Neutrophil (primary cell): ENCODE data around the gene TREX2.

Experiments
- H3K27ac ChIP-seq: fragments of 200-600 bp; sonication (generic); 2 replicates; pipeline ENCODE4 v1.5.1; 2016; ENCODE audit warnings: mild to moderate bottlenecking, moderate library complexity
- H3K27me3 ChIP-seq: fragments of 200-600 bp; sonication (generic); 2 replicates; pipeline ENCODE4 v1.6.0; 2016; ENCODE audit warnings: mild to moderate bottlenecking
- H3K36me3 ChIP-seq: fragments of 200-600 bp; sonication (generic); 2 replicates; pipeline ENCODE4 v1.5.1; 2017
- H3K4me1 ChIP-seq, 2 experiments: fragments of 200-600 bp in 1 of 2; sonication (generic) in 1 of 2; 1 replicate in 1 of 2; 2 replicates in 1 of 2; pipeline versions ENCODE4 v1.5.1 to v1.6.1; 2013 to 2016; ENCODE audit warnings: low read depth in 1 of 2, low read length in 1 of 2, mild to moderate bottlenecking in 1 of 2, moderate library complexity in 1 of 2; ENCODE audit not compliant: control insufficient read depth in 1 of 2, insufficient read depth in 1 of 2
- H3K4me3 ChIP-seq, 2 experiments: fragments of 200-600 bp in 1 of 2; sonication (generic) in 1 of 2; 1 replicate in 1 of 2; 2 replicates in 1 of 2; pipeline ENCODE4 v1.5.1; 2013 to 2016; ENCODE audit warnings: low read depth in 1 of 2, low read length in 1 of 2, mild to moderate bottlenecking in 1 of 2, moderate library complexity in 1 of 2
- H3K9me3 ChIP-seq: fragments of 200-600 bp; sonication (generic); 2 replicates; pipeline ENCODE4 v1.5.1; 2016
- CTCF ChIP-seq: fragments of 200-600 bp; sonication (generic); IDR thresholded peaks from 2 replicates; pipeline ENCODE4 v1.5.1; 2016; ENCODE audit warnings: antibody characterized with exemption

The TREX2 gene

GRCh38 chrX:153447581-153447960, 1.7 kb upstream of the TREX2 start:
- H3K36me3 ChIP-seq, result no peaks in the 10 kb centered on the region
- H3K4me3 ChIP-seq, result no peak overlapping the region
- H3K9me3 ChIP-seq, result no peaks in the 10 kb centered on the region
- no peak for TF ChIP-seq CTCF
- no peaks in the 10 kb centered on the region for H3K4me1 ChIP-seq
- H3K27me3 ChIP-seq, result no peaks in the 10 kb centered on the region
- no peak overlapping the region for H3K27ac ChIP-seq

GRCh38 chrX:153446950-153447580, 1.2 kb upstream of the TREX2 start:
- no peaks in the 10 kb centered on the region for H3K4me1 ChIP-seq
- H3K4me3 ChIP-seq, result no peak overlapping the region
- H3K36me3 ChIP-seq, result no peaks in the 10 kb centered on the region
- H3K27ac ChIP-seq, result no peak overlapping the region
- no peaks in the 10 kb centered on the region for H3K27me3 ChIP-seq
- no peaks in the 10 kb centered on the region for H3K9me3 ChIP-seq
- no peak for TF ChIP-seq CTCF

- Histone ChIP-seq H3K27me3 (no peaks in the 10 kb centered on the region), H3K9me3 (no peaks in the 10 kb centered on the region), H3K36me3 (no peaks in the 10 kb centered on the region), H3K4me1 (no peaks in the 10 kb centered on the region), H3K27ac (no peak overlapping the region), H3K4me3 (no peak overlapping the region)
- no peak for TF ChIP-seq CTCF
Observed at GRCh38 chrX:153446636-153446936, 730 bp upstream of the TREX2 start.

- H3K27ac ChIP-seq, result no peak overlapping the region
- no peak for TF ChIP-seq CTCF
- H3K36me3 ChIP-seq, result no peaks in the 10 kb centered on the region
- H3K4me1 ChIP-seq, result no peaks in the 10 kb centered on the region
- H3K27me3 ChIP-seq, result no peaks in the 10 kb centered on the region
- H3K9me3 ChIP-seq, result no peaks in the 10 kb centered on the region
- H3K4me3 ChIP-seq, result no peak overlapping the region
Observed at GRCh38 chrX:153445106-153445855, 575 bp downstream of the TREX2 start.

GRCh38 chrX:153444333-153445011, 1.4 kb downstream of the TREX2 start:
- Histone ChIP-seq H3K4me3 (no peak overlapping the region), H3K27ac (no peak overlapping the region), H3K4me1 (no peaks in the 10 kb centered on the region), H3K9me3 (no peaks in the 10 kb centered on the region), H3K27me3 (no peaks in the 10 kb centered on the region), H3K36me3 (no peaks in the 10 kb centered on the region)
- no peak for TF ChIP-seq CTCF
